ENCODE data around the gene GRM8.

Gene GRM8

GRCh38 chr7:127194571-127194970 is 58.2 kb downstream of the GRM8 start:
- H3K4me3 ChIP-seq (ENCODE audit: low read depth, low read length) = no peak overlapping the region
- CTCF ChIA-PET = no interaction called here
- POLR2A ChIA-PET = no interaction called here
- no peak for DNase-seq (ENCODE audit: low read depth, low spot score)
- TF ChIP-seq, protein P1, sequence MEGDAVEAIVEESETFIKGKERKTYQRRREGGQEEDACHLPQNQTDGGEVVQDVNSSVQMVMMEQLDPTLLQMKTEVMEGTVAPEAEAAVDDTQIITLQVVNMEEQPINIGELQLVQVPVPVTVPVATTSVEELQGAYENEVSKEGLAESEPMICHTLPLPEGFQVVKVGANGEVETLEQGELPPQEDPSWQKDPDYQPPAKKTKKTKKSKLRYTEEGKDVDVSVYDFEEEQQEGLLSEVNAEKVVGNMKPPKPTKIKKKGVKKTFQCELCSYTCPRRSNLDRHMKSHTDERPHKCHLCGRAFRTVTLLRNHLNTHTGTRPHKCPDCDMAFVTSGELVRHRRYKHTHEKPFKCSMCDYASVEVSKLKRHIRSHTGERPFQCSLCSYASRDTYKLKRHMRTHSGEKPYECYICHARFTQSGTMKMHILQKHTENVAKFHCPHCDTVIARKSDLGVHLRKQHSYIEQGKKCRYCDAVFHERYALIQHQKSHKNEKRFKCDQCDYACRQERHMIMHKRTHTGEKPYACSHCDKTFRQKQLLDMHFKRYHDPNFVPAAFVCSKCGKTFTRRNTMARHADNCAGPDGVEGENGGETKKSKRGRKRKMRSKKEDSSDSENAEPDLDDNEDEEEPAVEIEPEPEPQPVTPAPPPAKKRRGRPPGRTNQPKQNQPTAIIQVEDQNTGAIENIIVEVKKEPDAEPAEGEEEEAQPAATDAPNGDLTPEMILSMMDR (IDR thresholded peaks at IDR 0.05; ENCODE audit: insufficient read depth, low read length, missing control alignments) = no peak

DNA sequence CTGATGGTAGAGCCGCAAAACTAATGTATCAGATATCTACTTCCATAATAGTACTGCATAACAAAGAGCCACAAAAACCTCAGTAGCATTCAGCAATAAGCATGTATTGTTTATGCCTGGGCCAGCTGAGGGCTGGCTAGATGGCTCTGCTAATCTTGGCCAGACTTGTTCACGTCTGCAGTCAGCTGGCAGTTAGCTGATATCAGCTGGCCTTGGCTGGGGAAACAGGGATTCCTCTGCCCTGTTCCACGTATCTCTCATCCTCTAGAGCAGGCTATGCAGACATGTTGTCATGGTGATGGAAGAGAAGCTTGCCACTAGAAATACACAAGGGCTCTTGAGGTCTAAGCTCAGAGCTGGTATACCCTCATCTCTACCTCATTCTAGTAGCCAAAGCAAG is 62.9 kb downstream of the GRM8 start:
- H3K4me3 ChIP-seq (ENCODE audit: low read depth, low read length) = no peak overlapping the region
- DNase-seq (ENCODE audit: low read depth, low spot score) = no peak
- TF ChIP-seq, protein P1 (IDR thresholded peaks at IDR 0.05; ENCODE audit: insufficient read depth, low read length, missing control alignments) = no peak
- ChIA-PET POLR2A (no interaction called here), CTCF (no interaction called here)

DNA sequence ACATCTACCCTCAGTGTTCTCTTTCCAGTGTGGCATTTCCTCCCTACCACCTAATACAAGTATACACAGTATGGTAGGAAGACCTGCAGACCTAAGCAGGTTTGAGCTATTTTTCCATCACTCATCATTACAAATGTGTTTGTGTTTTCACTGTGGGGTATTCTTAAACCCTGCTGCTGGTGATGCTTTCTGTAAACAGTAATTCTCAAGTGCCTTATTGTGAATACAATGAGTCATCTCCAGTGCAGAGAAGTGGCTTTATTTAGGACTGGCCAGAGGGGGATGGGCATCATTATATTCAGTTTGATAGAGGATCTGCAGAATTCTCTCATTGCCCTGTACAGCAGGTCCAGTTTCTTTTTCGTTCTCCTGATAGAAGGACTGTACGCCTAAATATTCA is 63.7 kb downstream of the GRM8 start:
- no peak overlapping the region for H3K4me3 ChIP-seq (ENCODE audit: low read depth, low read length)
- TF ChIP-seq, protein P1 (IDR thresholded peaks at IDR 0.05; ENCODE audit: insufficient read depth, low read length, missing control alignments) = no peak
- DNase-seq (ENCODE audit: low read depth, low spot score) = no peak
- CTCF ChIA-PET = no interaction called here
- POLR2A ChIA-PET = no interaction called here

GRCh38 chr7:127187740-127188139 is 65.0 kb downstream of the GRM8 start:
- TF ChIP-seq, protein P1 (IDR thresholded peaks at IDR 0.05; ENCODE audit: insufficient read depth, low read length, missing control alignments) = no peak
- ChIA-PET CTCF (no interaction called here), POLR2A (no interaction called here)
- no peak for DNase-seq (ENCODE audit: low read depth, low spot score)
- no peak overlapping the region for H3K4me3 ChIP-seq (ENCODE audit: low read depth, low read length)

- no peak overlapping the region for H3K4me3 ChIP-seq (ENCODE audit: low read depth, low read length)
- DNase-seq (ENCODE audit: low read depth, low spot score) = no peak
- POLR2A ChIA-PET = no interaction called here
- TF ChIP-seq, protein P1 (IDR thresholded peaks at IDR 0.05; ENCODE audit: insufficient read depth, low read length, missing control alignments) = no peak
- CTCF ChIA-PET = no interaction called here
Observed at GRCh38 chr7:127186686-127187085, 66.1 kb downstream of the GRM8 start.

GRCh38 chr7:127177156-127177555 is 75.6 kb downstream of the GRM8 start:
- ChIA-PET CTCF (no interaction called here), POLR2A (no interaction called here)
- DNase-seq (ENCODE audit: low read depth, low spot score) = no peak
- H3K4me3 ChIP-seq (ENCODE audit: low read depth, low read length) = no peak overlapping the region
- TF ChIP-seq, protein P1 (IDR thresholded peaks at IDR 0.05; ENCODE audit: insufficient read depth, low read length, missing control alignments) = no peak

Data from AG04449 (cell line).